ENCODE data around the gene MEN1.

MEN1 gene

DNA sequence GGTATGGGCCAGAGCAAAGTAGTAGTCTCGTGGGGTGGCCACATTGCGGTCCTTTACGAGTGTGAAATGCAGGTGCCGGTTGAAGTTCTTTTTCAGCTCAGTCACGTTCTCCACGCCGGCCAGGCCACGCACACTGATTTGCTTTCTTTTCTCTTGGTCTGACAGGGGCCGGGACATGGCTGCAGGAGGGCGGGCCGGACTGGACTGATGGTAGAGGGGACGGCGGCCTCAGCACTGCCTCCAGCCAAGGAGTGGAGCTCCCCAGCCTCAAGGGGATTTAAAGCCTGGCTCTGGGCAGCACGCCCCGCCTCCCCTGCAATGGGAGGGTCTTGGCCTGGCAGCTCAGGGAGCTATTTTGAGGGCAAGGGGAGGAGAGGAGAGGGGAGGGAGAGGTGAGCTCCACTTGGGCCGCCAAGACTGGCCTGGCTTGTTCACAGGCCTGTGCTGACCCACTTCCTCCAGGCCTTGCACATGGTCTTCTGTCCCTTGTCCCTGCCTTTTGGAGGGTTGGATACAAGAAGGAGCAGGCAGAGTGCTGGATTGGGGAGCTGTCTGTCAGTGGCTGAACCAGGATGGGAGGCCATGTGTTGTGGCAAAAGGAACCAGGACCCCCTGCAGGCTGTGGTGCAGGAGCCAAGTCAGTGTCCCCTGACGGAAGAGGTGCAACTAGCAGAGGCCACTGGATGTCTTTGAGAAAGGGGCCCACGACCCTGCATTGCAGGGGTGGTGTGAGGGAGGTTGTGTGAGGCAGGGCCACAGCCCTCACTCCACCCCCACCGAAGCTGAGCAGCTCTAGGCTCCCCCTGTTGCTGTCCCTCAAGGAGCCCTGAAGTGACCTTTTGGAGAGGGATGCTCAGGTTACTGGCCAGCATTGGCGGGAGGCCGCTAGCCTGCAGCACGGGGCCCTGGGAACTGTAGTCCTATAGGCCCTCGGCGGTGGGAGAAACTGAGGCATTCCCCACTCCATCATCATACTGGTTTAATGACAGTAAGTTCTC lies 50.3 kb downstream of the MEN1 start, which contains the start of gene PYGM:
TSS of gene PYGM (minus strand) at position 253 of the 998 bp plus-strand sequence. CDS start at position 177, 76 bp downstream.
- DNase-seq: no peak

GRCh38 chr11:64759131-64759721 lies 51.1 kb downstream of the MEN1 start:
- DNase-seq: no peak

DNA sequence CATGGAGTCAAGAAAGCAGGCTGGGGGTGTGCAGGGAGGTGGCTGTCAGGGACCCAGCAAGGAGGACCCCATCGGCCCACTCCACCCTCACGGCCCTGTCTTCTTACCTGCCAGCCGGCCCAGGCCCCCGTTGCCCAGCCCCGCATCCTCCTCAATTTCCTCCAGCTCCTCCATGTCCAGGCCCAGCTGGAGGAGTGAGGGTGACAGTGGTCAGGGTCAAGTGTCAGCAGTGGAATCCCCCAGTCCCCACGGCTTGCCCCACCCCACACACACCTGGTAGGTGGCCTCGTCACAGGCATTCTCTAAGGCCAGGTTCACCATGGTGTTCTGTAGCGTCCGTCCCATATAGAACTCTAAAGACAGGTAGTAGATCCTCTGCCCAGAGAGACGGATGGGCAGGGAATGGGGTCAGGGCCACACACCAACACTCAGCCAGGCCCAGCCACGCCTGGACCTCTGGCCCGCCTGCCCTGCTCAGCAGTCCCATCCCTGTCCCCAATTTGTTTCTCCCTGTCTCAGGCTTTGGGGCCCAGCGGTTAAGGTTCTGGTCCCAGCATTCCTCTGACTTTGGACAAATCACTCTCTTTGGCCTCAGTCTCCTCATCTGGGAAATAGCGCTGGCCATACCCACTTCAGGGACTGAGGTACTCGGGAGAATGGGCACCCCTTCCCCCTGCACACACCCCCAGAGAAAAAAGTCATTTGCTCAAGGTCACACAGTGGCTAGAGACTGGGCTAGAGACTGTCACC lies 51.8 kb downstream of the MEN1 start:
- DNase-seq: no peak

GRCh38 chr11:64757549-64758329 lies 52.6 kb downstream of the MEN1 start:
- no peak for DNase-seq

GRCh38 chr11:64755681-64756361 lies 54.5 kb downstream of the MEN1 start:
- DNase-seq: no peak

DNA sequence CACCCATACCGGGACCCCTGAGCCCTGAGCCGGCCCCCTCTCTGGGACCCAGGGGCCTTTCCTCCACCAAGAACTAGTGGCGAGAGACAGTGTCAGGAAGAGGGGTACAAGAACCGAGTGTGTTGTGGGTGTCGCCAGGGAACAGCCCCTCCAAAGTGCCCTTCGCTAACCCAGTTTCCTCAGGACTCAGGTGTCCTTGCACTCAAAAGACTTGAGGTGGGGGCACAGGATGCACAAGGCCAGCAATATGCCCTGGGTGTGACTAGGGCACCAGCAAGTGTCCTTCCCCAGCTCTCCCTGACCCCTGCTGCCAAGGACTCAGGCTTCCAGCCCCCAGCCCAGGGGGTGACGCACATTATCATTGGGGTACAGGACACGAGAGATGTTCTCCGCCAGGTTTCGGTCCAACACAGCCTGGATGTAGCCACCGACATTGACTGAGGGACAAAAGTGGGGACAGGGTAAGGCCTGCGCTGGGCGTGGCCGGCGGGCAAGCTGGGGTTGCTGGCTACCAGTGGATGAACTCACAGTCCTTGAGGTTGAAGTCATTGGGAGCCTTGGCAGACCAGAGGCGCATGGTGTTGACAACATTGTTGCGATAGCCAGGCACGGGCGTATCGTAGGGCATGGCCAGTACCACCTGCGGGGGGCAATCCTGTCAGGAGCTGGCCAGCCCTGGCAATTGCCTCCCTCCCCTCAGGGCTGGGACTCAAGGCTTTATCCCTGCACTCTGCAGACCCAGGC lies 55.3 kb downstream of the MEN1 start:
- DNase-seq: no peak

GRCh38 chr11:64754124-64754918 lies 56.0 kb downstream of the MEN1 start:
- no peak for DNase-seq
